Measurements from ENCODE around the gene MRPS10.

DNA sequence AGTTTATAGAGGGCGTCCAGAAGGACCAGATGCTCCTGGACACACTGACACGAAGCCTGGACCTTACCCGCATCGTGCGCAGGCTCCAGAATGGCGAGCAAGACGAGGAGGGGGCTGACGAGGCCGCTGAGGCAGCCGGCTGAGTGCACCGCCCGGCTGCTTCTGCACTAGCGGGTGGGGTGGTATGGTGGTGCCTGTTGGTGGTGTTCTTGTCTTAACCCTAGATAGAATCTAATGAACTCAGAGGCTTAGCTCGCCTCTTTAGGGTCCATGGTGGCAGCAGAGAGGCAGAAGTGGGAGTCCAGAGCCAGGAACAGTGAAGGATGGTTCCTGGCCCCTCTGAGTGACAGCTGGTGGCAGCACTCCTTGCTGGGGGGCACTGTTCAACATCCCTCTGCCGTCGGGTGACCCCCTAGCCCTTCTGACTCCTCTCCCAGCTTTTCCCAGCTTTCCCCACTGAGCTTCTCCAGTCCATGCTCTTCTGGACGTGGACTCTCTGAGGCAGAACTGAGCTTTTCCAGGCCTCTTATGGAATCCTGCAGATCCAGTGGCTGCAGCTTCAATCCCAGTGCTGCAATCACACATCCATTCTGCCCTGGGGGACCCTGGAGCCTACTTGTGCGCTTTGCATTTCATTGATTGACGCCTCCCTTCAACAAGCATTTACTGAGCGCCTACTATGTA is 38.3 kb downstream of the MRPS10 start:
- TF ChIP-seq, protein P1, sequence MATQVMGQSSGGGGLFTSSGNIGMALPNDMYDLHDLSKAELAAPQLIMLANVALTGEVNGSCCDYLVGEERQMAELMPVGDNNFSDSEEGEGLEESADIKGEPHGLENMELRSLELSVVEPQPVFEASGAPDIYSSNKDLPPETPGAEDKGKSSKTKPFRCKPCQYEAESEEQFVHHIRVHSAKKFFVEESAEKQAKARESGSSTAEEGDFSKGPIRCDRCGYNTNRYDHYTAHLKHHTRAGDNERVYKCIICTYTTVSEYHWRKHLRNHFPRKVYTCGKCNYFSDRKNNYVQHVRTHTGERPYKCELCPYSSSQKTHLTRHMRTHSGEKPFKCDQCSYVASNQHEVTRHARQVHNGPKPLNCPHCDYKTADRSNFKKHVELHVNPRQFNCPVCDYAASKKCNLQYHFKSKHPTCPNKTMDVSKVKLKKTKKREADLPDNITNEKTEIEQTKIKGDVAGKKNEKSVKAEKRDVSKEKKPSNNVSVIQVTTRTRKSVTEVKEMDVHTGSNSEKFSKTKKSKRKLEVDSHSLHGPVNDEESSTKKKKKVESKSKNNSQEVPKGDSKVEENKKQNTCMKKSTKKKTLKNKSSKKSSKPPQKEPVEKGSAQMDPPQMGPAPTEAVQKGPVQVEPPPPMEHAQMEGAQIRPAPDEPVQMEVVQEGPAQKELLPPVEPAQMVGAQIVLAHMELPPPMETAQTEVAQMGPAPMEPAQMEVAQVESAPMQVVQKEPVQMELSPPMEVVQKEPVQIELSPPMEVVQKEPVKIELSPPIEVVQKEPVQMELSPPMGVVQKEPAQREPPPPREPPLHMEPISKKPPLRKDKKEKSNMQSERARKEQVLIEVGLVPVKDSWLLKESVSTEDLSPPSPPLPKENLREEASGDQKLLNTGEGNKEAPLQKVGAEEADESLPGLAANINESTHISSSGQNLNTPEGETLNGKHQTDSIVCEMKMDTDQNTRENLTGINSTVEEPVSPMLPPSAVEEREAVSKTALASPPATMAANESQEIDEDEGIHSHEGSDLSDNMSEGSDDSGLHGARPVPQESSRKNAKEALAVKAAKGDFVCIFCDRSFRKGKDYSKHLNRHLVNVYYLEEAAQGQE (IDR thresholded peaks at IDR 0.05), result no peak
- TF ChIP-seq, protein P2, sequence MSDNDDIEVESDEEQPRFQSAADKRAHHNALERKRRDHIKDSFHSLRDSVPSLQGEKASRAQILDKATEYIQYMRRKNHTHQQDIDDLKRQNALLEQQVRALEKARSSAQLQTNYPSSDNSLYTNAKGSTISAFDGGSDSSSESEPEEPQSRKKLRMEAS (IDR thresholded peaks at IDR 0.05), result no peak
- TF ChIP-seq, protein P3, sequence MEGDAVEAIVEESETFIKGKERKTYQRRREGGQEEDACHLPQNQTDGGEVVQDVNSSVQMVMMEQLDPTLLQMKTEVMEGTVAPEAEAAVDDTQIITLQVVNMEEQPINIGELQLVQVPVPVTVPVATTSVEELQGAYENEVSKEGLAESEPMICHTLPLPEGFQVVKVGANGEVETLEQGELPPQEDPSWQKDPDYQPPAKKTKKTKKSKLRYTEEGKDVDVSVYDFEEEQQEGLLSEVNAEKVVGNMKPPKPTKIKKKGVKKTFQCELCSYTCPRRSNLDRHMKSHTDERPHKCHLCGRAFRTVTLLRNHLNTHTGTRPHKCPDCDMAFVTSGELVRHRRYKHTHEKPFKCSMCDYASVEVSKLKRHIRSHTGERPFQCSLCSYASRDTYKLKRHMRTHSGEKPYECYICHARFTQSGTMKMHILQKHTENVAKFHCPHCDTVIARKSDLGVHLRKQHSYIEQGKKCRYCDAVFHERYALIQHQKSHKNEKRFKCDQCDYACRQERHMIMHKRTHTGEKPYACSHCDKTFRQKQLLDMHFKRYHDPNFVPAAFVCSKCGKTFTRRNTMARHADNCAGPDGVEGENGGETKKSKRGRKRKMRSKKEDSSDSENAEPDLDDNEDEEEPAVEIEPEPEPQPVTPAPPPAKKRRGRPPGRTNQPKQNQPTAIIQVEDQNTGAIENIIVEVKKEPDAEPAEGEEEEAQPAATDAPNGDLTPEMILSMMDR (IDR thresholded peaks at IDR 0.05), result no peak
- TF ChIP-seq SMC3 (IDR thresholded peaks at IDR 0.05) (no peak), POLR2A (IDR thresholded peaks at IDR 0.05; ENCODE audit: low read length) (no peak), CHD2 (IDR thresholded peaks at IDR 0.05; ENCODE audit: low read length, partially characterized antibody) (no peak), BHLHE40 (IDR thresholded peaks at IDR 0.05; ENCODE audit: low read depth, low read length) (no peak), RCOR1 (IDR thresholded peaks at IDR 0.05; ENCODE audit: low read depth, low read length) (no peak), PHF8 (IDR thresholded peaks at IDR 0.05; ENCODE audit: borderline replicate concordance, low read depth) (no peak)
